ENCODE measurements around the gene MAML2.
"Not testable (repeated sequence)": the region's sequence is repeated elsewhere in the genome, so short reads cannot be mapped to it uniquely, and the experiment has no call there.

Gene MAML2

DNA sequence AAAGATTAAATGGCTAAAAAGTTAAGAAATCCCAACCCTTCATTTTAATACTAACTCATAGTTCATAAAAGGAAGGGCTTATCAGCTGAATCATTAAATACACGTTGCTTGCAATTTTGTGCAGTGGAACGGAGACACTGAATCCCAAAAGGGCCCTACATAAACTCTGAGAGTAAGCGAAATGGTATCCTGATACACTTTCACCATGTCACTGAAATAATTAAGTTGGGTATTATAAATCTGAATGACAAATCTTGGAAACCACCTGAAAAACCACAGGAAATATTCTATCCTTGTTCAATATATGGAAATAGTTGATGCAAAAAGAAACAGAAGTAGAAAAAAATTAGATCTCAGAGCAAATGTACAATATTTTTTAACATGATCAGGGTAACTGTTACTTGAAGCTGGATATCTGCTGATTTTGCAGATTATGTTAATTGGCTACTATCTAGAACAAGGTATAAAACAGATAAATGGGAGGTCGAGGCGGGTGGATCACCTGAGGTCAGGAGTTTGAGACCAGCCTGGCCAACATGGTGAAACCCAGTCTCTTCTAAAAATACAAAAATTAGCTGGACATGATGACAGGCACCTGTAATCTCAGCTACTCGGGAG is 55.1 kb downstream of the MAML2 start:
- Histone ChIP-seq H3K27ac (ENCODE audit: low read length) (no peak overlapping the region), H3K79me2 (ENCODE audit: low read length) (peaks cover 87% of the 10 kb centered on the region), H3K4me3 (ENCODE audit: low read length) (no peak overlapping the region), H3K36me3 (replicated peaks; ENCODE audit: insufficient read depth, low read length) (no peaks in the 10 kb centered on the region), H3K9me2 (replicated peaks; ENCODE audit: insufficient read depth, low read length) (no peaks in the 10 kb centered on the region), H3K4me2 (ENCODE audit: low read depth, low read length) (no peak overlapping the region), H4K20me1 (ENCODE audit: insufficient read depth, low read length) (no peaks in the 10 kb centered on the region), H3F3A (ENCODE audit: insufficient read depth, low read length) (0 out of 2 replicates have a peak, but pooled peaks cover 5% of the 10 kb centered on the region), H3K9ac (ENCODE audit: low read length) (no peak overlapping the region), H2AFZ (ENCODE audit: low read length) (no peak overlapping the region), H3K4me1 (ENCODE audit: low read length) (peaks cover 25% of the 10 kb centered on the region), H3K27me3 (replicated peaks; ENCODE audit: insufficient read depth, low read length) (no peaks in the 10 kb centered on the region), H3K9me3 (replicated peaks; ENCODE audit: insufficient read depth, low read length) (no peaks in the 10 kb centered on the region)
- no peak for DNase-seq
- TF ChIP-seq, protein P1, sequence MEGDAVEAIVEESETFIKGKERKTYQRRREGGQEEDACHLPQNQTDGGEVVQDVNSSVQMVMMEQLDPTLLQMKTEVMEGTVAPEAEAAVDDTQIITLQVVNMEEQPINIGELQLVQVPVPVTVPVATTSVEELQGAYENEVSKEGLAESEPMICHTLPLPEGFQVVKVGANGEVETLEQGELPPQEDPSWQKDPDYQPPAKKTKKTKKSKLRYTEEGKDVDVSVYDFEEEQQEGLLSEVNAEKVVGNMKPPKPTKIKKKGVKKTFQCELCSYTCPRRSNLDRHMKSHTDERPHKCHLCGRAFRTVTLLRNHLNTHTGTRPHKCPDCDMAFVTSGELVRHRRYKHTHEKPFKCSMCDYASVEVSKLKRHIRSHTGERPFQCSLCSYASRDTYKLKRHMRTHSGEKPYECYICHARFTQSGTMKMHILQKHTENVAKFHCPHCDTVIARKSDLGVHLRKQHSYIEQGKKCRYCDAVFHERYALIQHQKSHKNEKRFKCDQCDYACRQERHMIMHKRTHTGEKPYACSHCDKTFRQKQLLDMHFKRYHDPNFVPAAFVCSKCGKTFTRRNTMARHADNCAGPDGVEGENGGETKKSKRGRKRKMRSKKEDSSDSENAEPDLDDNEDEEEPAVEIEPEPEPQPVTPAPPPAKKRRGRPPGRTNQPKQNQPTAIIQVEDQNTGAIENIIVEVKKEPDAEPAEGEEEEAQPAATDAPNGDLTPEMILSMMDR (IDR thresholded peaks at IDR 0.05; ENCODE audit: low read length): no peak
- TF ChIP-seq EZH2 (optimal IDR thresholded peaks at IDR 0.05; ENCODE audit: low read depth, low read length) (no peak), EZH2phosphoT487 (IDR thresholded peaks at IDR 0.05; ENCODE audit: low read length) (no peak)

DNA sequence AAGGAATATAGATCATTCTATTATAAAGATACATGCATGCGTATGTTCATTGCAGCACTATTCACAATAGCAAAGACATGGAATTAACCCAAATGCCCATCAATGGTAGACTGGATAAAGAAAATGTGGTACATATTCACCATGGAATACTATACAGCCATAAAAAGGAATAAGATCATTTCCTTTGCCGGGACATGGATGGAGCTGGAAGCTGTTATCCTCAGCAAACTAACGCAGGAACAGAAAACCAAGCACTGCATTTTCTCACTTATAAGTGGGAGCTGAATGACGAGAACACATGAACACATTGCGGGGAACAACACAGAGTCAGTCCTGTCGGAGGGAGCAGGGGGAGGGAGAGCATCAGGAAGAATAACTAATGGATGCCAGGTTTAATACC is 57.0 kb downstream of the MAML2 start:
- H3K27me3 ChIP-seq (replicated peaks; ENCODE audit: insufficient read depth, low read length); H3K9me3 ChIP-seq (replicated peaks; ENCODE audit: insufficient read depth, low read length); H2AFZ ChIP-seq (ENCODE audit: low read length); H3K9ac ChIP-seq (ENCODE audit: low read length); H3K27ac ChIP-seq (ENCODE audit: low read length); H4K20me1 ChIP-seq (ENCODE audit: insufficient read depth, low read length); DNase-seq; H3K9me2 ChIP-seq (replicated peaks; ENCODE audit: insufficient read depth, low read length); H3K36me3 ChIP-seq (replicated peaks; ENCODE audit: insufficient read depth, low read length); H3K4me2 ChIP-seq (ENCODE audit: low read depth, low read length); H3K4me3 ChIP-seq (ENCODE audit: low read length); H3F3A ChIP-seq (ENCODE audit: insufficient read depth, low read length): not testable (repeated sequence)
- Histone ChIP-seq H3K4me1 (ENCODE audit: low read length) (peaks cover 25% of the 10 kb centered on the region), H3K79me2 (ENCODE audit: low read length) (peaks cover 85% of the 10 kb centered on the region)

DNA sequence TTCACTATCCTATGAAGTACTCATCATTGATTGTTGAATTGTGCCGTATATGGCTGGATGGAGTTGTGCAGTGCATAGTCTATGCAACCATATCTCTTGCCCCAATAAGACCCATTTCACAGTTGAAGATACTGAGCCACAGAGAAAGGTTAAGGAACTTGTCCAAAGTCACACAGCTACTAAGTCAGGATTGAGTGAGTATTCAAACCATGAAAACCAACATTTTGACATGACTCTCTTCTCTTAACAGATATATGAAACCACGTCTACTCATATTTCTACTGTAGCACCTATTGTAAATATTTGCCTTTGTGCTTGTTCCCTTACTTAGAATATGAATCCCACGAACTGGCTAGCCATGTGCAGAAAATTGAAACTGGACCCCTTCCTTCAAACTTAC is 58.1 kb downstream of the MAML2 start:
- Histone ChIP-seq H3K4me1 (ENCODE audit: low read length) (peaks cover 23% of the 10 kb centered on the region), H4K20me1 (ENCODE audit: insufficient read depth, low read length) (no peaks in the 10 kb centered on the region), H3K9me2 (replicated peaks; ENCODE audit: insufficient read depth, low read length) (no peaks in the 10 kb centered on the region), H3K27ac (ENCODE audit: low read length) (no peak overlapping the region), H3K9ac (ENCODE audit: low read length) (no peak overlapping the region), H3K79me2 (ENCODE audit: low read length) (peaks cover 86% of the 10 kb centered on the region), H3K36me3 (replicated peaks; ENCODE audit: insufficient read depth, low read length) (no peaks in the 10 kb centered on the region), H3K27me3 (replicated peaks; ENCODE audit: insufficient read depth, low read length) (no peaks in the 10 kb centered on the region), H3F3A (ENCODE audit: insufficient read depth, low read length) (0 out of 2 replicates have a peak, but pooled peaks cover 5% of the 10 kb centered on the region), H3K4me2 (ENCODE audit: low read depth, low read length) (no peak overlapping the region), H2AFZ (ENCODE audit: low read length) (no peak overlapping the region), H3K9me3 (replicated peaks; ENCODE audit: insufficient read depth, low read length) (no peaks in the 10 kb centered on the region), H3K4me3 (ENCODE audit: low read length) (no peak overlapping the region)
- TF ChIP-seq EZH2phosphoT487 (IDR thresholded peaks at IDR 0.05; ENCODE audit: low read length) (no peak), EZH2 (optimal IDR thresholded peaks at IDR 0.05; ENCODE audit: low read depth, low read length) (no peak)
- TF ChIP-seq, protein P1 (IDR thresholded peaks at IDR 0.05; ENCODE audit: low read length): no peak
- no peak for DNase-seq

DNA sequence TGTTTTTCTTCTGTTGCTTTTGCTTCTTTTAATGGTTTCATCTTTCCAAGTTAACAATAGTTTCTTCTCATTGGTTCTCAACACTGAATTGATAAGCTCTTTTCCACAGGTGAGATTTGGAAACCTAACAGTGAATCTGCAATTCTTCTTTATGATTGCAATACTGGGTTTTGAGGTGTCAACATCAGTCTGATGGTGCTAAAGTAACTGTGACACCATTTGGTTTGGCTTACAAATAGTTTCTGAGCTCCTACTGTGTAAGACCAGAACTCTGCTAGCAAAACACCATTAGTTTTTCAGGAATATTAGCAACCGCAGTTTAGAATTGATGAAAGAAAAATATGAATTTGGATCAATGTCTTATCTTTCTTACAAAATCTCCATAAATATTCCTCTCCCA is 58.6 kb downstream of the MAML2 start:
- H4K20me1 ChIP-seq (ENCODE audit: insufficient read depth, low read length): no peaks in the 10 kb centered on the region
- 0 out of 2 replicates have a peak, but pooled peaks cover 4% of the 10 kb centered on the region for H3F3A ChIP-seq (ENCODE audit: insufficient read depth, low read length)
- peaks cover 87% of the 10 kb centered on the region for H3K79me2 ChIP-seq (ENCODE audit: low read length)
- H3K9me3 ChIP-seq (replicated peaks; ENCODE audit: insufficient read depth, low read length): no peaks in the 10 kb centered on the region
- peaks cover 23% of the 10 kb centered on the region for H3K4me1 ChIP-seq (ENCODE audit: low read length)
- H3K27me3 ChIP-seq (replicated peaks; ENCODE audit: insufficient read depth, low read length): no peaks in the 10 kb centered on the region
- H3K27ac ChIP-seq (ENCODE audit: low read length): no peak overlapping the region
- H2AFZ ChIP-seq (ENCODE audit: low read length): no peak overlapping the region
- no peak overlapping the region for H3K9ac ChIP-seq (ENCODE audit: low read length)
- H3K9me2 ChIP-seq (replicated peaks; ENCODE audit: insufficient read depth, low read length): no peaks in the 10 kb centered on the region
- H3K4me2 ChIP-seq (ENCODE audit: low read depth, low read length): no peak overlapping the region
- no peak for TF ChIP-seq EZH2 (optimal IDR thresholded peaks at IDR 0.05; ENCODE audit: low read depth, low read length)
- TF ChIP-seq, protein P1 (IDR thresholded peaks at IDR 0.05; ENCODE audit: low read length): no peak
- TF ChIP-seq EZH2phosphoT487 (IDR thresholded peaks at IDR 0.05; ENCODE audit: low read length): no peak
- H3K4me3 ChIP-seq (ENCODE audit: low read length): no peak overlapping the region
- no peaks in the 10 kb centered on the region for H3K36me3 ChIP-seq (replicated peaks; ENCODE audit: insufficient read depth, low read length)
- no peak for DNase-seq

Measured in MM.1S (cell line).